Neutrophil (primary cell): ENCODE results near the gene PABPN1L.

Experiments
- H3K27ac ChIP-seq: fragments of 200-600 bp; sonication (generic); 2 replicates; pipeline ENCODE4 v1.5.1; 2016; ENCODE audit warnings: mild to moderate bottlenecking, moderate library complexity
- H3K27me3 ChIP-seq: fragments of 200-600 bp; sonication (generic); 2 replicates; pipeline ENCODE4 v1.6.0; 2016; ENCODE audit warnings: mild to moderate bottlenecking
- H3K36me3 ChIP-seq: fragments of 200-600 bp; sonication (generic); 2 replicates; pipeline ENCODE4 v1.5.1; 2017
- H3K4me1 ChIP-seq, 2 experiments: fragments of 200-600 bp in 1 of 2; sonication (generic) in 1 of 2; 1 replicate in 1 of 2; 2 replicates in 1 of 2; pipeline versions ENCODE4 v1.5.1 to v1.6.1; 2013 to 2016; ENCODE audit warnings: low read depth in 1 of 2, low read length in 1 of 2, mild to moderate bottlenecking in 1 of 2, moderate library complexity in 1 of 2; ENCODE audit not compliant: control insufficient read depth in 1 of 2, insufficient read depth in 1 of 2
- H3K4me3 ChIP-seq, 2 experiments: fragments of 200-600 bp in 1 of 2; sonication (generic) in 1 of 2; 1 replicate in 1 of 2; 2 replicates in 1 of 2; pipeline ENCODE4 v1.5.1; 2013 to 2016; ENCODE audit warnings: low read depth in 1 of 2, low read length in 1 of 2, mild to moderate bottlenecking in 1 of 2, moderate library complexity in 1 of 2
- H3K9me3 ChIP-seq: fragments of 200-600 bp; sonication (generic); 2 replicates; pipeline ENCODE4 v1.5.1; 2016
- CTCF ChIP-seq: fragments of 200-600 bp; sonication (generic); IDR thresholded peaks from 2 replicates; pipeline ENCODE4 v1.5.1; 2016; ENCODE audit warnings: antibody characterized with exemption

Gene PABPN1L

GRCh38 chr16:88912556-88912955 lies 46.1 kb upstream of the PABPN1L start:
- Histone ChIP-seq H3K4me1 (no peaks in the 10 kb centered on the region), H3K27me3 (no peaks in the 10 kb centered on the region), H3K4me3 (no peak overlapping the region), H3K36me3 (peaks cover 12% of the 10 kb centered on the region), H3K27ac (no peak overlapping the region), H3K9me3 (no peaks in the 10 kb centered on the region)
- no peak for TF ChIP-seq CTCF

GRCh38 chr16:88911946-88912310 lies 45.5 kb upstream of the PABPN1L start:
- Histone ChIP-seq H3K36me3 (peaks cover 12% of the 10 kb centered on the region), H3K4me1 (no peaks in the 10 kb centered on the region), H3K27me3 (no peaks in the 10 kb centered on the region), H3K27ac (no peak overlapping the region), H3K4me3 (no peak overlapping the region), H3K9me3 (no peaks in the 10 kb centered on the region)
- TF ChIP-seq CTCF, result no peak

GRCh38 chr16:88911136-88911945 lies 44.9 kb upstream of the PABPN1L start:
- Histone ChIP-seq H3K36me3 (peaks cover 12% of the 10 kb centered on the region), H3K27ac (no peak overlapping the region), H3K4me1 (peaks cover 2 to 5% of the 10 kb centered on the region in 2 experiments), H3K9me3 (no peaks in the 10 kb centered on the region), H3K4me3 (no peak overlapping the region), H3K27me3 (no peaks in the 10 kb centered on the region)
- TF ChIP-seq CTCF, result no peak

GRCh38 chr16:88910284-88911135 lies 44.0 kb upstream of the PABPN1L start:
- H3K4me3 ChIP-seq, result no peak overlapping the region
- H3K4me1 ChIP-seq, result peaks cover 6 to 9% of the 10 kb centered on the region in 2 experiments
- H3K27ac ChIP-seq, result no peak overlapping the region
- TF ChIP-seq CTCF, result no peak
- H3K36me3 ChIP-seq, result peaks cover 6% of the 10 kb centered on the region
- no peaks in the 10 kb centered on the region for H3K27me3 ChIP-seq
- no peaks in the 10 kb centered on the region for H3K9me3 ChIP-seq

- Histone ChIP-seq H3K4me3 (no peak overlapping the region), H3K9me3 (no peaks in the 10 kb centered on the region), H3K36me3 (peaks cover 6% of the 10 kb centered on the region), H3K27me3 (no peaks in the 10 kb centered on the region), H3K4me1 (peaks cover 13 to 14% of the 10 kb centered on the region in 2 experiments), H3K27ac (no peak overlapping the region)
- no peak for TF ChIP-seq CTCF
Measured at GRCh38 chr16:88909431-88910210, 43.2 kb upstream of the PABPN1L start.
